Measurements from ENCODE around the gene PLD2. TPM values are rescaled to one million over a fixed set of nuclear protein-coding genes. Genes with fewer than 3 reads are reported as not detected.

Gene PLD2
- total and polyA plus RNA-seq, 7 donors = 2.4 to 7.5 (median 3.8) TPM

GRCh38 chr17:4858068-4858881 lies 51.3 kb downstream of the PLD2 start:
- ATAC-seq (peak in 1 of 4 donors; percentile 37), DNase-seq (no peak)
- Histone ChIP-seq H3K4me1 (peaks cover 12% of the 10 kb centered on the region), H3K27ac (peak overlapping the region; percentile 65), H3K27me3 (ENCODE audit: insufficient read depth in 3 of 3, low read length in 2 of 3) (no peaks in the 10 kb centered on the region), H3K36me3 (ENCODE audit: insufficient read depth in 1 of 2, low read depth in 1 of 2) (no peaks in the 10 kb centered on the region), H3K9me3 (no peaks in the 10 kb centered on the region), H3K4me3 (peak overlapping the region; percentile 32)
- TF ChIP-seq CTCF (IDR thresholded peaks at IDR 0.05) = no peak
- WGBS, 3 donors = 60 to 73% (median 60%) methylated on average over 7 of the region's 7 CpGs
- intact Hi-C loops (cut with DNase I) = no loop called here

- H3K4me3 ChIP-seq = peak overlapping the region; percentile 32
- 13 to 34% (median 21%) methylated on average over 5 of the region's 5 CpGs for WGBS, 3 donors
These were observed 51.9 kb downstream of the PLD2 start for GRCh38 chr17:4858882-4859260.

GRCh38 chr17:4859816-4860625 lies 53.1 kb downstream of the PLD2 start:
- no peaks in the 10 kb centered on the region for H3K27me3 ChIP-seq (ENCODE audit: insufficient read depth in 3 of 3, low read length in 2 of 3)
- no peak for ATAC-seq
- no peak overlapping the region for H3K27ac ChIP-seq
- no peak for TF ChIP-seq CTCF (IDR thresholded peaks at IDR 0.05)
- no peak overlapping the region for H3K4me3 ChIP-seq
- intact Hi-C loops (cut with DNase I) = no loop called here
- H3K9me3 ChIP-seq = no peaks in the 10 kb centered on the region
- WGBS, 3 donors = 76 to 85% (median 81%) methylated on average over 32 of the region's 32 CpGs
- DNase-seq = no peak
- H3K36me3 ChIP-seq (ENCODE audit: insufficient read depth in 1 of 2, low read depth in 1 of 2) = no peaks in the 10 kb centered on the region
- peaks cover 12% of the 10 kb centered on the region for H3K4me1 ChIP-seq

More at GRCh38 chr17:4858882-4859260, 51.9 kb downstream of the PLD2 start:
- ATAC-seq (peak; percentile 76 to 90 (median 88)), DNase-seq (peak; percentile 37 to 71)
- no peak for TF ChIP-seq CTCF (IDR thresholded peaks at IDR 0.05)
- peaks cover 12% of the 10 kb centered on the region for H3K4me1 ChIP-seq
- no peaks in the 10 kb centered on the region for H3K9me3 ChIP-seq
- H3K27ac ChIP-seq = peak overlapping the region; percentile 65
- intact Hi-C loops (cut with DNase I) = no loop called here
- no peaks in the 10 kb centered on the region for H3K36me3 ChIP-seq (ENCODE audit: insufficient read depth in 1 of 2, low read depth in 1 of 2)
- no peaks in the 10 kb centered on the region for H3K27me3 ChIP-seq (ENCODE audit: insufficient read depth in 3 of 3, low read length in 2 of 3)

GRCh38 chr17:4860651-4861050 lies 53.7 kb downstream of the PLD2 start:
- ATAC-seq (no peak), DNase-seq (no peak)
- no peaks in the 10 kb centered on the region for H3K9me3 ChIP-seq
- 84 to 88% (median 85%) methylated on average over 9 of the region's 9 CpGs for WGBS, 3 donors
- H3K36me3 ChIP-seq (ENCODE audit: insufficient read depth in 1 of 2, low read depth in 1 of 2) = no peaks in the 10 kb centered on the region
- no peaks in the 10 kb centered on the region for H3K27me3 ChIP-seq (ENCODE audit: insufficient read depth in 3 of 3, low read length in 2 of 3)
- H3K27ac ChIP-seq = no peak overlapping the region
- peaks cover 12% of the 10 kb centered on the region for H3K4me1 ChIP-seq
- no peak overlapping the region for H3K4me3 ChIP-seq
- intact Hi-C loops (cut with DNase I) = no loop called here
- TF ChIP-seq CTCF (IDR thresholded peaks at IDR 0.05) = no peak
